Left ventricle myocardium inferior (tissue), 1 donor: ENCODE data around the gene XRCC4. TPM values are rescaled to one million over a fixed set of nuclear protein-coding genes. Genes with fewer than 3 reads are reported as not detected.
A peak's percentile ranks its signal among the peaks of the same experiment; 100 is the strongest.

Source experiments
- DNase-seq: peaks from one replicate; pipeline ENCODE4 v3.0.0-alpha.2; 2020
- H3K27ac ChIP-seq: fragments of 200-600 bp; replicated peaks from 2 replicates; pipeline ENCODE4 v1.8.0; 2021
- H3K27me3 ChIP-seq: fragments of 200-600 bp; 2 replicates; pipeline ENCODE4 v1.8.0; 2021; ENCODE audit warnings: low read depth
- H3K36me3 ChIP-seq: fragments of 200-600 bp; 2 replicates; pipeline ENCODE4 v1.8.0; 2021
- H3K4me1 ChIP-seq: fragments of 200-600 bp; 2 replicates; pipeline ENCODE4 v1.8.0; 2021
- H3K4me3 ChIP-seq: fragments of 200-600 bp; 2 replicates; pipeline ENCODE4 v1.8.0; 2021; ENCODE audit warnings: mild to moderate bottlenecking, moderate library complexity
- H3K9me3 ChIP-seq: fragments of 200-600 bp; replicated peaks from 2 replicates; pipeline ENCODE4 v1.8.0; 2021
- intact Hi-C: fragments of 100-400 bp; cut with micrococcal nuclease; formaldehyde crosslinking; loops from one replicate; pipeline ENCODE4 v1.11.0; 2022
- total RNA-seq: library from RNA; stranded (reverse); fragmentation: NEBNext Ultra II Directional; extraction: Animal tissue kit (Norgen Biotek cat#: 25700); gene quantifications from one replicate; pipeline ENCODE4 v1.2.1, GENCODE V29; 2021
- TF ChIP-seq, protein P1 (sequence below): fragments of 200-600 bp; IDR thresholded peaks from 2 replicates; pipeline ENCODE4 v1.8.0; 2021; ENCODE audit warnings: antibody characterized with exemption, mild to moderate bottlenecking, borderline replicate concordance
- donor health status: DM: no; HTN: yes; CAD: no; lungs with severe emphysema.

Gene XRCC4
- total RNA-seq, 1 donor from 2014 or later, result 5.2 TPM

DNA sequence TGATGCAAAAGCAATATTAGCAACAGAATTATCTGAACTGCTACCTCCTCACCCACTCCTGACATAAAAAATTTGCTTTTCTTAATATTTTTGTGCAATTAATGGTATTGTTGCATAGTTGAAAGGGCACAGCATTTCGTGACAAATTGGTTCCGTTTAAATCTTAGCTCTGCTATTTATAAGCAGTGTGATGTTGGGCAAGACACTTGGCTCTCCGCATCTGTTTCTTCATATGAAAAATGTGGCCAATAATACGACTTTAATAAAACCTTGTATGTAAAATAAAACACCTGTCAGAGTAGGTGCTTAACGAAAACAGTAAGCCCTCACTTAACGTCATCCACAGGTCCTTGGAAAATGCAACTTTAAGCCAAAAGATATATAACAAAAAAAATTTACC, 4.4 kb upstream of the XRCC4 start:
- H3K9me3 ChIP-seq, result no peaks in the 10 kb centered on the region

DNA sequence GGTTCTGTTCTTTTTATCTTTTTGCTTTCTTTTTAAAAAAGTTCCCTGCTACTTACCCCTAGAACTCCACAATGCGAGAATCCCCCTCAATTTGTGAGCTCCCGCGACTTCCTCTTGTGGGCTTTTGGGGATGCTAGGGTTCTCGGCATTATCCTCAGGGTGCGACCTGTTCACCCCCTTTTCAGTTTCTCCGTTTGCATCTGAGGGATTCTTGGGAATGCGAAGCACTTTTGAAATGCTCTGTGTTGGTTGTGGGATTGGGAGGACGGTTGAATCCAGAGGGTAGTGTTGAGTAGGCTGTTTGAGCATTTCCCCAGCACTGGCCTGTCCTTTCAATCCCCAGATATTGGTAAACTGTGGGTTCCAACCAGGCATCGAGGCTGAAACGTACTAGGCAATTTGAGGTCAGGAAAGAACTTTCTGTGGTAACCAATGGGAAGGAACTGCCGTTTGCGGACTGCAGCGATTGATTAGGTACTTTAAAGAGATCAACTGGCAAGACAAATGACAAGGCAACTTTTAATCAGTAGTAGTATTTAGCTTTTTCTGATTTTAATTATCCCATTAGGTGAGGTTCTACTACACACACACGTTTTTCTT, 415 bp downstream of the XRCC4 start:
- peak overlapping the region; percentile 85 for H3K4me3 ChIP-seq
- H3K27ac ChIP-seq, result peak overlapping the region; percentile 89
- peaks cover 54% of the 10 kb centered on the region for H3K4me1 ChIP-seq
- H3K9me3 ChIP-seq, result no peaks in the 10 kb centered on the region
- intact Hi-C loops, result no loop called here
- TF ChIP-seq, protein P1, sequence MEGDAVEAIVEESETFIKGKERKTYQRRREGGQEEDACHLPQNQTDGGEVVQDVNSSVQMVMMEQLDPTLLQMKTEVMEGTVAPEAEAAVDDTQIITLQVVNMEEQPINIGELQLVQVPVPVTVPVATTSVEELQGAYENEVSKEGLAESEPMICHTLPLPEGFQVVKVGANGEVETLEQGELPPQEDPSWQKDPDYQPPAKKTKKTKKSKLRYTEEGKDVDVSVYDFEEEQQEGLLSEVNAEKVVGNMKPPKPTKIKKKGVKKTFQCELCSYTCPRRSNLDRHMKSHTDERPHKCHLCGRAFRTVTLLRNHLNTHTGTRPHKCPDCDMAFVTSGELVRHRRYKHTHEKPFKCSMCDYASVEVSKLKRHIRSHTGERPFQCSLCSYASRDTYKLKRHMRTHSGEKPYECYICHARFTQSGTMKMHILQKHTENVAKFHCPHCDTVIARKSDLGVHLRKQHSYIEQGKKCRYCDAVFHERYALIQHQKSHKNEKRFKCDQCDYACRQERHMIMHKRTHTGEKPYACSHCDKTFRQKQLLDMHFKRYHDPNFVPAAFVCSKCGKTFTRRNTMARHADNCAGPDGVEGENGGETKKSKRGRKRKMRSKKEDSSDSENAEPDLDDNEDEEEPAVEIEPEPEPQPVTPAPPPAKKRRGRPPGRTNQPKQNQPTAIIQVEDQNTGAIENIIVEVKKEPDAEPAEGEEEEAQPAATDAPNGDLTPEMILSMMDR, result no peak
- H3K27me3 ChIP-seq, result no peaks in the 10 kb centered on the region
- no peak for DNase-seq
- H3K36me3 ChIP-seq, result no peaks in the 10 kb centered on the region

More for the DNA sequence above, 4.4 kb upstream of the XRCC4 start:
- peak overlapping the region; percentile 5 for H3K4me3 ChIP-seq
- intact Hi-C loops, result no loop called here
- TF ChIP-seq, protein P1, result no peak
- no peaks in the 10 kb centered on the region for H3K27me3 ChIP-seq
- no peak for DNase-seq
- H3K27ac ChIP-seq, result peak overlapping the region; percentile 1
- peaks cover 88% of the 10 kb centered on the region for H3K4me1 ChIP-seq
- no peaks in the 10 kb centered on the region for H3K36me3 ChIP-seq

DNA sequence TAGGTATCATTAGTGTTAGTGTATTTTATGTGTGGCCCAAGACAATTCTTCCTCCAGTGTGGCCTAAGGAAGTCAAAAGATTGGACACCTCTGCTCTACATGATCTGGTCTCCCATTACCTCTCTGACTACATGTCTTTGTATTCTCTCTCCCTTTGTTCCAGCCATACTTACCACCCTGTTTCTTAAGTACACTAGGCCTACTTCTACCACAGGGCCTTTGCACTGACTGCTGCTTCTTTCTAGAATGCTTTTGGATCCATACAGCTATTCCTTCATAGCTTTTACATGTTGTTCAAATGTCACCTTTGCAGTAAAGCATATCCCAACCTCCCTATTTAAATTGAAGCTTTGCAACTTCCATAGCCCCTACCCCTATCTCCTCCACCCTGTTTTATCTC, 5.4 kb downstream of the XRCC4 start:
- intact Hi-C loops, result no loop called here
- no peak for DNase-seq
- no peak overlapping the region for H3K27ac ChIP-seq
- no peaks in the 10 kb centered on the region for H3K9me3 ChIP-seq
- no peaks in the 10 kb centered on the region for H3K27me3 ChIP-seq
- TF ChIP-seq, protein P1, result no peak
- H3K4me1 ChIP-seq, result peaks cover 8% of the 10 kb centered on the region
- H3K36me3 ChIP-seq, result no peaks in the 10 kb centered on the region
- H3K4me3 ChIP-seq, result no peak overlapping the region

DNA sequence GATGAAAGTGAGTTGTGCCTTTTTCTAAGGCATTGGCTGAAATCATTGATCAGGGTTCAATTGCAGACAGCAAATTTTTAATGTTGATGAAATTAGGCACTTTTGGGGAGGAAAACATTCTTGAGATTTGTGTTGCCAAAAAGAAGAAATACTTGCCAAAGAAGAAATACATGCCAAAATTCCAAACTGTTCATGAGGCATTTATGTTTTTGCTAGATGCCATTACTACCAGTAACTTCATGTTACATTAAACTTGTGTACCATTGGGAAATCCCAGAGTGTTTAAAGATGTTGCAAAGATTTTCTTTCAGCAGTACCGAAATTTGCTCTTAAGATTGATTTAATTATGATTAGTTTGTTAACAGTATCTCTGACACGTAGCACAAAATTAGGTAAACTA, 7.0 kb downstream of the XRCC4 start:
- Histone ChIP-seq H3K27ac (no peak overlapping the region), H3K9me3 (no peaks in the 10 kb centered on the region), H3K4me3 (no peak overlapping the region), H3K36me3 (no peaks in the 10 kb centered on the region), H3K27me3 (no peaks in the 10 kb centered on the region), H3K4me1 (no peaks in the 10 kb centered on the region)
- intact Hi-C loops, result no loop called here
- TF ChIP-seq, protein P1, result no peak
- DNase-seq, result no peak

DNA sequence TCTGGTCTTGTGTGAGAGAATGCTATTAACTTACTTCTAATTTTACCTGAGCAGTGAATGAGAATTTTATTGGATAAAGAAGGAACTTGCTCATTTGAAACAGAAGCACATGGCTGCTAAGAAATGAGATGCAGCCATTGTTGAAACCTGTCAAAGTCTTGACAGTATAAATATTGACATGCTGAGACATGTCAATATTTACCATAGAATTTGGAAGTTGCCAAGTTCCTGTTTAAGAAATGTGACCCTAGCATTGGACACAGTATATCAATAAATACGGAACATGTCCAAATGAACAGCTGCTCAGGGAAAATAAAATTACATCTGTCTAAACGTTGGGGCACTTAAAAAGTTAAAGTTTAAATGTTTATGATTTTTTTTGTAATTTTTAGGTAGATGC, 7.8 kb downstream of the XRCC4 start:
- intact Hi-C loops, result no loop called here
- Histone ChIP-seq H3K9me3 (no peaks in the 10 kb centered on the region), H3K36me3 (no peaks in the 10 kb centered on the region), H3K4me3 (no peak overlapping the region), H3K27me3 (no peaks in the 10 kb centered on the region), H3K27ac (no peak overlapping the region), H3K4me1 (no peaks in the 10 kb centered on the region)
- DNase-seq, result no peak
- TF ChIP-seq, protein P1, result no peak
